Measurements from ENCODE around the gene SNX20.

SNX20 gene

GRCh38 chr16:50679676-50680555, 1.2 kb downstream of the SNX20 start:
- DNase-seq (ENCODE audit: low read depth): no peak

- no peak for DNase-seq (ENCODE audit: low read depth)
Observed at GRCh38 chr16:50679266-50679665, 1.8 kb downstream of the SNX20 start.

GRCh38 chr16:50678531-50678930, 2.6 kb downstream of the SNX20 start:
- DNase-seq (ENCODE audit: low read depth): no peak

GRCh38 chr16:50677351-50677750, 3.8 kb downstream of the SNX20 start:
- DNase-seq (ENCODE audit: low read depth): no peak

GRCh38 chr16:50676684-50677225, 4.4 kb downstream of the SNX20 start:
- DNase-seq (ENCODE audit: low read depth): no peak

- no peak for DNase-seq (ENCODE audit: low read depth)
Observed at GRCh38 chr16:50675686-50676610, 5.2 kb downstream of the SNX20 start.

- DNase-seq (ENCODE audit: low read depth): no peak
Observed at GRCh38 chr16:50674831-50675230, 6.3 kb downstream of the SNX20 start.

- DNase-seq (ENCODE audit: low read depth): no peak
Observed at GRCh38 chr16:50673496-50674275, 7.4 kb downstream of the SNX20 start.

GRCh38 chr16:50671644-50672260, 9.4 kb downstream of the SNX20 start:
- no peak for DNase-seq (ENCODE audit: low read depth)

- no peak for DNase-seq (ENCODE audit: low read depth)
Observed at GRCh38 chr16:50670476-50670875, 10.6 kb downstream of the SNX20 start.

- DNase-seq (ENCODE audit: low read depth): no peak
Observed at GRCh38 chr16:50669741-50670140, 11.4 kb downstream of the SNX20 start.

GRCh38 chr16:50668368-50669008, 12.6 kb downstream of the SNX20 start:
- DNase-seq (ENCODE audit: low read depth): no peak

GRCh38 chr16:50667497-50668367, 13.4 kb downstream of the SNX20 start:
- no peak for DNase-seq (ENCODE audit: low read depth)

- DNase-seq (ENCODE audit: low read depth): no peak
Observed at GRCh38 chr16:50666658-50667496, 14.2 kb downstream of the SNX20 start.

GRCh38 chr16:50665128-50665878, 15.8 kb downstream of the SNX20 start:
- peak; percentile 68 for DNase-seq (ENCODE audit: low read depth)

- no peak for DNase-seq (ENCODE audit: low read depth)
Observed at GRCh38 chr16:50664270-50664669, 16.8 kb downstream of the SNX20 start.

- DNase-seq (ENCODE audit: low read depth): no peak
Observed at GRCh38 chr16:50662306-50662940, 18.7 kb downstream of the SNX20 start.

- no peak for DNase-seq (ENCODE audit: low read depth)
Observed at GRCh38 chr16:50659806-50660205, 21.3 kb downstream of the SNX20 start.
